ENCODE measurements around the gene RPS6KA1. TPM values are rescaled to one million over a fixed set of nuclear protein-coding genes. Genes with fewer than 3 reads are reported as not detected.

The RPS6KA1 gene
- total and polyA plus RNA-seq, 2 of the 13 experiments (the other 11 are each of a cell fraction or from before 2014, with no cell fraction given) = 19.6 to 24.2 TPM

DNA sequence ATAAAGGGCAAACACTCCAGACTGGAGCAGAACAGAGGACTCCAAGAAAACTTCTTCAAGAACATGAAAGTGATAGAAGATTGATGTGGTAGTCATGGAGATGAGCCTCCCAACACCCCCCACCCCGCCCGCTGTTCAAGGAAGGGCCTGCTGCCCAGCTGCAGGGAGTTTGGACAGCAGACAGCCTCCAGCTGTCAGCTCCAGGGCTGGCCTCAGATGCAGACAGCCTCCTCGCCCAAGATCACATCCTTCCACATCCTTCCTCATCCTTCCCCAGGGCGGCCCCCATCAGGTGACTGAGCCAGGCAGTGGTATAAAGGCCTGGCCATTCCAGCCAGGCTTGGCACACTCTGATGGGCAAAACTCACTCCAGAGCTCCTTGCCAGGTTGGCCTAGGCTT is 32.7 kb upstream of the RPS6KA1 start:
- TF ChIP-seq ZKSCAN8 (CRISPR knock-in tag; IDR thresholded peaks at IDR 0.05; ENCODE audit: borderline replicate concordance) (no peak), AHR (CRISPR knock-in tag; IDR thresholded peaks at IDR 0.05) (no peak), TBX3 (IDR thresholded peaks at IDR 0.05; ENCODE audit: borderline replicate concordance) (no peak), CENPT (CRISPR knock-in tag; IDR thresholded peaks at IDR 0.05; ENCODE audit: low read depth) (no peak), ZNF317 (CRISPR knock-in tag; IDR thresholded peaks at IDR 0.05) (no peak), ZBTB8A (CRISPR knock-in tag; IDR thresholded peaks at IDR 0.05; ENCODE audit: borderline replicate concordance, low read depth) (no peak), ZNF724P (CRISPR knock-in tag; IDR thresholded peaks at IDR 0.05; ENCODE audit: borderline replicate concordance) (no peak), EZH2 (conservative IDR thresholded peaks at IDR 0.05; ENCODE audit: low read depth, low read length) (no peak), NBN (conservative IDR thresholded peaks at IDR 0.05) (no peak), RBFOX2 (IDR thresholded peaks at IDR 0.05; ENCODE audit: low read depth, low read length) (no peak), NFRKB (IDR thresholded peaks at IDR 0.05) (no peak), ISX (CRISPR knock-in tag; conservative IDR thresholded peaks at IDR 0.05) (no peak), SNAI1 (CRISPR knock-in tag; IDR thresholded peaks at IDR 0.05; ENCODE audit: borderline replicate concordance) (no peak)
- TF ChIP-seq, protein P1, sequence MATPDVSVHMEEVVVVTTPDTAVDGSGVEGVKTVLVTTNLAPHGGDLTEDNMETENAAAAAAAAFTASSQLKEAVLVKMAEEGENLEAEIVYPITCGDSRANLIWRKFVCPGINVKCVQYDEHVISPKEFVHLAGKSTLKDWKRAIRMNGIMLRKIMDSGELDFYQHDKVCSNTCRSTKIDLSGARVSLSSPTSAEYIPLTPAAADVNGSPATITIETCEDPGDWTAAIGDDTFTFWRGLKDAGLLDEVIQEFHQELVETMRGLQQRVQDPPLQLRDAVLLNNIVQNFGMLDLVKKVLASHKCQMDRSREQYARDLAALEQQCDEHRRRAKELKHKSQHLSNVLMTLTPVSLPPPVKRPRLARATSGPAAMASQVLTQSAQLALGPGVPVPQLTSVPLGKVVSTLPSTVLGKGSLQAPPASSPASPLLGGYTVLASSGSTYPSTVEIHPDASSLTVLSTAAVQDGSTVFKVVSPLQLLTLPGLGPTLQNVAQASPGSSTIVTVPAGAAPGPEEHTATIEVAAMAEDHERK (CRISPR knock-in tag; IDR thresholded peaks at IDR 0.05; ENCODE audit: low read depth) = no peak
- TF ChIP-seq, protein P2, sequence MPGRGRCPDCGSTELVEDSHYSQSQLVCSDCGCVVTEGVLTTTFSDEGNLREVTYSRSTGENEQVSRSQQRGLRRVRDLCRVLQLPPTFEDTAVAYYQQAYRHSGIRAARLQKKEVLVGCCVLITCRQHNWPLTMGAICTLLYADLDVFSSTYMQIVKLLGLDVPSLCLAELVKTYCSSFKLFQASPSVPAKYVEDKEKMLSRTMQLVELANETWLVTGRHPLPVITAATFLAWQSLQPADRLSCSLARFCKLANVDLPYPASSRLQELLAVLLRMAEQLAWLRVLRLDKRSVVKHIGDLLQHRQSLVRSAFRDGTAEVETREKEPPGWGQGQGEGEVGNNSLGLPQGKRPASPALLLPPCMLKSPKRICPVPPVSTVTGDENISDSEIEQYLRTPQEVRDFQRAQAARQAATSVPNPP (CRISPR knock-in tag; IDR thresholded peaks at IDR 0.05) = no peak
- TF ChIP-seq, protein P3, sequence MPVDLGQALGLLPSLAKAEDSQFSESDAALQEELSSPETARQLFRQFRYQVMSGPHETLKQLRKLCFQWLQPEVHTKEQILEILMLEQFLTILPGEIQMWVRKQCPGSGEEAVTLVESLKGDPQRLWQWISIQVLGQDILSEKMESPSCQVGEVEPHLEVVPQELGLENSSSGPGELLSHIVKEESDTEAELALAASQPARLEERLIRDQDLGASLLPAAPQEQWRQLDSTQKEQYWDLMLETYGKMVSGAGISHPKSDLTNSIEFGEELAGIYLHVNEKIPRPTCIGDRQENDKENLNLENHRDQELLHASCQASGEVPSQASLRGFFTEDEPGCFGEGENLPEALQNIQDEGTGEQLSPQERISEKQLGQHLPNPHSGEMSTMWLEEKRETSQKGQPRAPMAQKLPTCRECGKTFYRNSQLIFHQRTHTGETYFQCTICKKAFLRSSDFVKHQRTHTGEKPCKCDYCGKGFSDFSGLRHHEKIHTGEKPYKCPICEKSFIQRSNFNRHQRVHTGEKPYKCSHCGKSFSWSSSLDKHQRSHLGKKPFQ (CRISPR knock-in tag; IDR thresholded peaks at IDR 0.05; ENCODE audit: insufficient replicate concordance) = no peak
- TF ChIP-seq, protein P4, sequence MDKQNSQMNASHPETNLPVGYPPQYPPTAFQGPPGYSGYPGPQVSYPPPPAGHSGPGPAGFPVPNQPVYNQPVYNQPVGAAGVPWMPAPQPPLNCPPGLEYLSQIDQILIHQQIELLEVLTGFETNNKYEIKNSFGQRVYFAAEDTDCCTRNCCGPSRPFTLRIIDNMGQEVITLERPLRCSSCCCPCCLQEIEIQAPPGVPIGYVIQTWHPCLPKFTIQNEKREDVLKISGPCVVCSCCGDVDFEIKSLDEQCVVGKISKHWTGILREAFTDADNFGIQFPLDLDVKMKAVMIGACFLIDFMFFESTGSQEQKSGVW (CRISPR knock-in tag; IDR thresholded peaks at IDR 0.05; ENCODE audit: borderline replicate concordance) = no peak
- TF ChIP-seq, protein P5, sequence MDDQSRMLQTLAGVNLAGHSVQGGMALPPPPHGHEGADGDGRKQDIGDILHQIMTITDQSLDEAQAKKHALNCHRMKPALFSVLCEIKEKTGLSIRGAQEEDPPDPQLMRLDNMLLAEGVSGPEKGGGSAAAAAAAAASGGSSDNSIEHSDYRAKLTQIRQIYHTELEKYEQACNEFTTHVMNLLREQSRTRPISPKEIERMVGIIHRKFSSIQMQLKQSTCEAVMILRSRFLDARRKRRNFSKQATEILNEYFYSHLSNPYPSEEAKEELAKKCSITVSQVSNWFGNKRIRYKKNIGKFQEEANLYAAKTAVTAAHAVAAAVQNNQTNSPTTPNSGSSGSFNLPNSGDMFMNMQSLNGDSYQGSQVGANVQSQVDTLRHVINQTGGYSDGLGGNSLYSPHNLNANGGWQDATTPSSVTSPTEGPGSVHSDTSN (CRISPR knock-in tag; IDR thresholded peaks at IDR 0.05; ENCODE audit: borderline replicate concordance) = no peak
- Histone ChIP-seq H3K4me2 (ENCODE audit: low read depth, low read length) (no peak overlapping the region), H3K36me3 (replicated peaks in 1 of 2; ENCODE audit: control insufficient read depth in 1 of 2, insufficient read depth in 2 of 2, low read length in 2 of 2) (no peaks in the 10 kb centered on the region), H3K27me3 (ENCODE audit: control insufficient read depth in 1 of 2, insufficient read depth in 2 of 2, low read length in 2 of 2) (no peaks in the 10 kb centered on the region; a peak in 1 of 5 replicates), H3K79me2 (ENCODE audit: insufficient read depth, low read length) (no peaks in the 10 kb centered on the region), H3K4me1 (ENCODE audit: insufficient read depth, low read length) (peaks cover 19% of the 10 kb centered on the region), H4K20me1 (ENCODE audit: insufficient read depth, low read length) (no peaks in the 10 kb centered on the region), H3K4me3 (replicated peaks in 1 of 3; ENCODE audit: insufficient read depth in 1 of 3, low read depth in 2 of 3, low read length in 3 of 3) (no peak overlapping the region), H3K9ac (ENCODE audit: insufficient read depth, low read depth, low read length) (no peak overlapping the region), H2AFZ (ENCODE audit: low read length) (no peak overlapping the region), H3K27ac (ENCODE audit: extremely low read length, insufficient read depth, low read length) (no peak overlapping the region), H3K9me3 (ENCODE audit: low read length) (no peaks in the 10 kb centered on the region)
- POLR2A ChIA-PET = no interaction called here
- FAIRE-seq = no peak
- no peak for DNase-seq (ENCODE audit: low spot score)
- BruUV-seq (replicated peaks) = no TSS peak
- intact Hi-C loops (cut with micrococcal nuclease; ENCODE audit: unreplicated experiment) (no loop called here), in situ Hi-C loops (cut with HindIII; ENCODE audit: extremely low pct_ligation_motif_present, low pct_unique_long_range_greater_than_20kb) (no loop called here)
- 53% methylated on average over 4 of the region's 4 CpGs for WGBS (ENCODE audit: low lambda C conversion rate)
- CTCF ChIA-PET (ENCODE audit: low intra/inter-chr PET ratio, low total read pairs) = no interaction called here
- no peak for ATAC-seq
